HepG2 (cell line): Measurements from ENCODE around the gene BPIFB2. TPM values are rescaled to one million over a fixed set of nuclear protein-coding genes. Genes with fewer than 3 reads are reported as not detected.
A peak's percentile ranks its signal among the peaks of the same experiment; 100 is the strongest.

Experiments
- CREBL2 ChIP-seq: sonication (generic); formaldehyde crosslinking; IDR thresholded peaks from 2 replicates; pipeline ENCODE4 v1.8.1; 2023; ENCODE audit warnings: missing genetic modification reagents, mild to moderate bottlenecking, borderline replicate concordance
- EEA1 ChIP-seq: sonication (generic); formaldehyde crosslinking; IDR thresholded peaks from 2 replicates; pipeline ENCODE4 v1.5.1; 2020; ENCODE audit warnings: mild to moderate bottlenecking, missing genetic modification reagents, borderline replicate concordance
- HNRNPL ChIP-seq: fragments of 200-400 bp; formaldehyde crosslinking; IDR thresholded peaks from 2 replicates; pipeline ENCODE4 v1.6.1; 2017; ENCODE audit warnings: mild to moderate bottlenecking, low read depth, low read length
- MEF2D ChIP-seq: sonication (generic); formaldehyde crosslinking; IDR thresholded peaks from 2 replicates; pipeline ENCODE4 v1.5.1; 2020; ENCODE audit warnings: mild to moderate bottlenecking, missing genetic modification reagents
- MEIS2 ChIP-seq: sonication (generic); formaldehyde crosslinking; IDR thresholded peaks from 2 replicates; pipeline ENCODE4 v1.9.0; 2021; ENCODE audit warnings: mild to moderate bottlenecking, missing genetic modification reagents
- MIXL1 ChIP-seq: IDR thresholded peaks from 2 replicates; pipeline ENCODE4 v1.6.1; 2016
- NCOA5 ChIP-seq: sonication (generic); formaldehyde crosslinking; IDR thresholded peaks from 2 replicates; pipeline ENCODE4 v1.4.0; 2020; ENCODE audit warnings: missing genetic modification reagents
- PREB ChIP-seq: sonication (generic); formaldehyde crosslinking; IDR thresholded peaks from 2 replicates; pipeline ENCODE4 v1.4.0; 2020; ENCODE audit warnings: missing genetic modification reagents
- RAD51 ChIP-seq: fragments of 450-650 bp; IDR thresholded peaks from 2 replicates; pipeline ENCODE4 v1.6.1; 2016; ENCODE audit warnings: borderline replicate concordance
- RBFOX2 ChIP-seq: fragments of 200-400 bp; formaldehyde crosslinking; IDR thresholded peaks from 2 replicates; pipeline ENCODE4 v1.6.1; 2017; ENCODE audit warnings: low read depth, mild to moderate bottlenecking, low read length
- TCF12 ChIP-seq, 2 experiments: fragments of 450-650 bp in 1 of 2; sonication (generic) in 1 of 2; formaldehyde crosslinking in 1 of 2; IDR thresholded peaks; 2 replicates each; pipeline versions ENCODE4 v1.6.1 to v1.8.0; 2017 to 2022; ENCODE audit warnings: antibody characterized with exemption in 1 of 2, mild to moderate bottlenecking in 1 of 2, missing genetic modification reagents in 1 of 2, moderate library complexity in 1 of 2
- ZNF101 ChIP-seq: sonication (generic); formaldehyde crosslinking; IDR thresholded peaks from 2 replicates; pipeline ENCODE4 v1.4.0; 2020; ENCODE audit warnings: mild to moderate bottlenecking, low read depth, missing genetic modification reagents, borderline replicate concordance
- ZNF609 ChIP-seq: sonication (generic); formaldehyde crosslinking; IDR thresholded peaks from 2 replicates; pipeline ENCODE4 v1.4.0; 2020; ENCODE audit warnings: mild to moderate bottlenecking, missing genetic modification reagents, borderline replicate concordance
- ZNF672 ChIP-seq: sonication (generic); formaldehyde crosslinking; IDR thresholded peaks from 2 replicates; pipeline ENCODE4 v1.8.1; 2022; ENCODE audit warnings: missing genetic modification reagents
- ZNF761 ChIP-seq: sonication (generic); formaldehyde crosslinking; conservative IDR thresholded peaks from 2 replicates; pipeline ENCODE4 v1.4.0; 2020; ENCODE audit warnings: mild to moderate bottlenecking, missing genetic modification reagents
- ZZZ3 ChIP-seq: sonication (generic); formaldehyde crosslinking; IDR thresholded peaks from 2 replicates; pipeline ENCODE4 v1.4.0; 2020; ENCODE audit warnings: missing genetic modification reagents, mild to moderate bottlenecking, borderline replicate concordance
- polyA plus RNA-seq, 8 experiments: library from polyadenylated mRNA; depleted of rRNA in 3 of 8; stranded (reverse) in 7 of 8; unstranded in 1 of 8; fragments of >200 nt; fragmentation: Illumina TruSeq in 4 of 8; extraction: Trizol in 4 of 8; gene quantifications; 2 replicates each; pipeline versions ENCODE4 v1.2.1 to v1.2.3, GENCODE V29; 2011 to 2016; ENCODE audit warnings: low read depth in 4 of 8, missing spikeins in 1 of 8, mixed read lengths in 1 of 8; ENCODE audit not compliant: insufficient read depth in 1 of 8
- total RNA-seq, 5 experiments: library from RNA; depleted of rRNA; stranded (reverse); fragments of >200 nt; fragmentation: Illumina TruSeq; extraction: Trizol; gene quantifications; 2 replicates each; pipeline ENCODE4 v1.2.3, GENCODE V29; 2016; ENCODE audit warnings: low read depth in 1 of 5
- TF ChIP-seq, protein P1 (sequence below): sonication (generic); formaldehyde crosslinking; IDR thresholded peaks from 2 replicates; pipeline ENCODE4 v1.5.1; 2020; ENCODE audit warnings: mild to moderate bottlenecking, missing genetic modification reagents
- TF ChIP-seq, protein P2 (sequence below): sonication (generic); formaldehyde crosslinking; IDR thresholded peaks from 2 replicates; pipeline ENCODE4 v1.4.0; 2020; ENCODE audit warnings: mild to moderate bottlenecking, low read depth, missing genetic modification reagents

The BPIFB2 gene
- total and polyA plus RNA-seq, 2 of the 13 experiments (the other 11 are each of a cell fraction or from before 2014, with no cell fraction given), result 54.5 to 902 TPM

- TF ChIP-seq, protein P1, sequence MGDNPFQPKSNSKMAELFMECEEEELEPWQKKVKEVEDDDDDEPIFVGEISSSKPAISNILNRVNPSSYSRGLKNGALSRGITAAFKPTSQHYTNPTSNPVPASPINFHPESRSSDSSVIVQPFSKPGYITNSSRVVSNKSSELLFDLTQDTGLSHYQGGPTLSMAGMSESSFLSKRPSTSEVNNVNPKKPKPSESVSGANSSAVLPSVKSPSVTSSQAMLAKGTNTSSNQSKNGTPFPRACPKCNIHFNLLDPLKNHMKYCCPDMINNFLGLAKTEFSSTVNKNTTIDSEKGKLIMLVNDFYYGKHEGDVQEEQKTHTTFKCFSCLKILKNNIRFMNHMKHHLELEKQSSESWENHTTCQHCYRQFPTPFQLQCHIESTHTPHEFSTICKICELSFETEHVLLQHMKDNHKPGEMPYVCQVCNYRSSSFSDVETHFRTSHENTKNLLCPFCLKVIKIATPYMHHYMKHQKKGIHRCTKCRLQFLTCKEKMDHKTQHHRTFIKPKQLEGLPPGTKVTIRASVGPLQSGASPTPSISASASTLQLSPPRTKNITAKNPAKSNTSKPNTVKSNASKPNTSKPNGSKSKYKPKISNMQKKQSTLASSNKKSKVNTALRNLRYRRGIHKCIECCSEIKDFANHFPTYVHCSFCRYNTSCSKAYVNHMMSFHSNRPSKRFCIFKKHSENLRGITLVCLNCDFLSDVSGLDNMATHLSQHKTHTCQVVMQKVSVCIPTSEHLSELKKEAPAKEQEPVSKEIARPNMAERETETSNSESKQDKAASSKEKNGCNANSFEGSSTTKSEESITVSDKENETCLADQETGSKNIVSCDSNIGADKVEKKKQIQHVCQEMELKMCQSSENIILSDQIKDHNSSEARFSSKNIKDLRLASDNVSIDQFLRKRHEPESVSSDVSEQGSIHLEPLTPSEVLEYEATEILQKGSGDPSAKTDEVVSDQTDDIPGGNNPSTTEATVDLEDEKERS (CRISPR knock-in tag), result no peak
- TF ChIP-seq TCF12 (IDR thresholded peaks at IDR 0.05) (no peak), TCF12 (CRISPR knock-in tag; IDR thresholded peaks at IDR 0.05) (no peak), NCOA5 (CRISPR knock-in tag) (no peak), RAD51 (no peak), MIXL1 (CRISPR knock-in tag) (no peak), PREB (CRISPR knock-in tag) (no peak), ZNF672 (CRISPR knock-in tag) (no peak), MEIS2 (CRISPR knock-in tag) (no peak), MEF2D (CRISPR knock-in tag) (0 out of 2 replicates have a peak, but pooled peaks have one; percentile 1), ZZZ3 (CRISPR knock-in tag) (0 out of 2 replicates have a peak, but pooled peaks have one; percentile 50), CREBL2 (CRISPR knock-in tag) (no peak), EEA1 (CRISPR knock-in tag) (0 out of 2 replicates have a peak, but pooled peaks have one; percentile 10), HNRNPL (0 out of 2 replicates have a peak, but pooled peaks have one; percentile 11), ZNF609 (CRISPR knock-in tag) (0 out of 2 replicates have a peak, but pooled peaks have one; percentile 30), ZNF101 (CRISPR knock-in tag) (no peak), ZNF761 (CRISPR knock-in tag) (0 out of 2 replicates have a peak, but pooled peaks have one; percentile 69), RBFOX2 (peak; percentile 60)
- TF ChIP-seq, protein P2, sequence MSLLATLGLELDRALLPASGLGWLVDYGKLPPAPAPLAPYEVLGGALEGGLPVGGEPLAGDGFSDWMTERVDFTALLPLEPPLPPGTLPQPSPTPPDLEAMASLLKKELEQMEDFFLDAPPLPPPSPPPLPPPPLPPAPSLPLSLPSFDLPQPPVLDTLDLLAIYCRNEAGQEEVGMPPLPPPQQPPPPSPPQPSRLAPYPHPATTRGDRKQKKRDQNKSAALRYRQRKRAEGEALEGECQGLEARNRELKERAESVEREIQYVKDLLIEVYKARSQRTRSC (CRISPR knock-in tag), result 0 out of 2 replicates have a peak, but pooled peaks have one; percentile 39
Observed at GRCh38 chr20:33020278-33021161, 13.0 kb downstream of the BPIFB2 start (continued).
